H1 (cell line): ENCODE results near the gene SOBP. TPM values are rescaled to one million over a fixed set of nuclear protein-coding genes. Genes with fewer than 3 reads are reported as not detected.

Source experiments
- CTCF ChIA-PET: fragments of 300-600 bp; sonication (Branson Sonifier 250); formaldehyde crosslinking; loops from one replicate; lab custom pipeline; 2021; ENCODE audit not compliant: partially characterized antibody; lab: Charles Lee
- POLR2A ChIA-PET: fragments of 300-600 bp; sonication (Branson Sonifier 250); formaldehyde crosslinking; loops from one replicate; lab custom pipeline; 2021; ENCODE audit warnings: inconsistent platforms; ENCODE audit not compliant: partially characterized antibody; lab: Charles Lee
- DNase-seq, 2 experiments: peaks; one replicate each; pipeline versions ENCODE4 v3.0.0 to v3.0.0-alpha.2; 2010 to 2022; ENCODE audit warnings: low spot score in 2 of 2, low read depth in 1 of 2, mixed read lengths in 1 of 2
- FAIRE-seq: peaks from 2 replicates; lab custom pipeline; 2011; peaks lifted over from hg19 to GRCh38; lab: Jason Lieb, UNC
- H2AFZ ChIP-seq: 2 replicates; pipeline ENCODE4 v1.8.1; 2012; ENCODE audit warnings: low read length, inconsistent platforms
- H2AK5ac ChIP-seq: 2 replicates; pipeline ENCODE4 v1.6.1; 2013; ENCODE audit warnings: low read depth, low read length
- H2BK120ac ChIP-seq: replicated peaks from 2 replicates; pipeline ENCODE3; 2013; ENCODE audit warnings: low read depth, low read length, inconsistent platforms
- H2BK12ac ChIP-seq: 2 replicates; pipeline ENCODE4 v1.6.1; 2013; ENCODE audit warnings: low read depth, low read length
- H2BK15ac ChIP-seq: 2 replicates; pipeline ENCODE4 v1.6.1; 2013; ENCODE audit warnings: low read length
- H2BK20ac ChIP-seq: 2 replicates; pipeline ENCODE4 v1.6.1; 2013; ENCODE audit warnings: low read length
- H2BK5ac ChIP-seq: 2 replicates; pipeline ENCODE4 v1.6.1; 2013; ENCODE audit warnings: low read depth, low read length
- H3K14ac ChIP-seq: 2 replicates; pipeline ENCODE4 v1.6.1; 2013; ENCODE audit warnings: inconsistent platforms; ENCODE audit not compliant: insufficient read length
- H3K18ac ChIP-seq: 2 replicates; pipeline ENCODE4 v1.6.1; 2013; ENCODE audit warnings: low read length; ENCODE audit errors: extremely low read depth
- H3K23ac ChIP-seq: 2 replicates; pipeline ENCODE4 v1.6.1; 2013; ENCODE audit warnings: inconsistent platforms; ENCODE audit not compliant: insufficient read length
- H3K23me2 ChIP-seq: 2 replicates; pipeline ENCODE4 v1.6.1; 2013; ENCODE audit warnings: low read depth, low read length
- H3K27ac ChIP-seq: 2 replicates; pipeline ENCODE4 v1.6.1; 2011; ENCODE audit warnings: low read depth, low read length, inconsistent platforms
- H3K27me3 ChIP-seq, 4 experiments: replicated peaks in 1 of 4; 1 replicate in 1 of 4; 2 replicates in 3 of 4; pipeline versions ENCODE4 v1.6.1 to v1.8.1; 2011 to 2013; ENCODE audit warnings: low read length in 3 of 4, mild to moderate bottlenecking in 3 of 4, inconsistent platforms in 2 of 4, mixed read lengths in 2 of 4, moderate library complexity in 1 of 4; ENCODE audit not compliant: control insufficient read depth in 3 of 4, insufficient read depth in 3 of 4; ENCODE audit errors: extremely low read depth in 1 of 4
- H3K36me3 ChIP-seq, 4 experiments: 2 replicates each; pipeline versions ENCODE4 v1.6.1 to v1.8.1; 2011 to 2013; ENCODE audit warnings: mild to moderate bottlenecking in 4 of 4, low read length in 3 of 4, moderate library complexity in 2 of 4, control low read depth in 1 of 4, inconsistent platforms in 1 of 4; ENCODE audit not compliant: insufficient read depth in 4 of 4, control insufficient read depth in 2 of 4
- H3K4ac ChIP-seq: replicated peaks from 2 replicates; pipeline ENCODE3; 2013; ENCODE audit warnings: low read length, low read depth, mixed read lengths, inconsistent platforms; ENCODE audit not compliant: insufficient read length
- H3K4me1 ChIP-seq, 4 experiments: replicated peaks in 1 of 4; 1 replicate in 1 of 4; 2 replicates in 3 of 4; pipeline versions ENCODE4 v1.6.1 to v1.8.1; 2011 to 2013; ENCODE audit warnings: low read length in 3 of 4, inconsistent platforms in 2 of 4, mixed read lengths in 1 of 4; ENCODE audit not compliant: insufficient read depth in 4 of 4, control insufficient read depth in 3 of 4
- H3K4me2 ChIP-seq, 2 experiments: 2 replicates each; pipeline versions ENCODE4 v1.6.1 to v1.8.1; 2011 to 2013; ENCODE audit warnings: low read depth in 2 of 2, low read length in 2 of 2, control low read depth in 1 of 2, inconsistent platforms in 1 of 2, mild to moderate bottlenecking in 1 of 2; ENCODE audit not compliant: insufficient read depth in 1 of 2
- H3K4me3 ChIP-seq, 4 experiments: fragments of 200-600, 300-600 bp in 1 of 4; sonication (generic), shearing (Covaris generic), sonication (Bioruptor Twin) in 1 of 4; 2 replicates each; pipeline versions ENCODE4 v1.5.1 to v1.8.1; 2011 to 2016; ENCODE audit warnings: low read length in 4 of 4, low read depth in 3 of 4, control low read depth in 2 of 4, inconsistent platforms in 2 of 4, mild to moderate bottlenecking in 2 of 4, mixed read lengths in 1 of 4, moderate library complexity in 1 of 4; ENCODE audit not compliant: insufficient read depth in 2 of 4; ENCODE audit errors: extremely low read depth in 1 of 4
- H3K56ac ChIP-seq: replicated peaks from 2 replicates; pipeline ENCODE3; 2013; ENCODE audit warnings: low read depth, mild to moderate bottlenecking, mixed read lengths, low read length, inconsistent platforms; ENCODE audit not compliant: insufficient read length
- H3K79me1 ChIP-seq: 2 replicates; pipeline ENCODE4 v1.6.1; 2013; ENCODE audit warnings: low read depth, low read length, control low read depth
- H3K79me2 ChIP-seq, 2 experiments: 2 replicates each; pipeline versions ENCODE4 v1.6.1 to v1.8.1; 2012 to 2013; ENCODE audit warnings: low read length in 2 of 2, mild to moderate bottlenecking in 2 of 2, inconsistent platforms in 1 of 2; ENCODE audit not compliant: insufficient read depth in 2 of 2, control insufficient read depth in 1 of 2
- H3K9ac ChIP-seq, 4 experiments: replicated peaks in 1 of 4; 1 replicate in 1 of 4; 2 replicates in 3 of 4; pipeline versions ENCODE4 v1.6.1 to v1.8.1; 2011 to 2013; ENCODE audit warnings: low read depth in 3 of 4, low read length in 3 of 4, control low read depth in 2 of 4, mild to moderate bottlenecking in 2 of 4, moderate library complexity in 2 of 4, inconsistent platforms in 1 of 4; ENCODE audit errors: extremely low read depth in 1 of 4
- H3K9me3 ChIP-seq, 2 experiments: 2 replicates each; pipeline versions ENCODE4 v1.6.1 to v1.8.1; 2012 to 2013; ENCODE audit warnings: mild to moderate bottlenecking in 2 of 2, moderate library complexity in 2 of 2, control low read depth in 1 of 2, inconsistent platforms in 1 of 2, low read depth in 1 of 2, low read length in 1 of 2, mixed read lengths in 1 of 2; ENCODE audit not compliant: insufficient read depth in 2 of 2
- H4K20me1 ChIP-seq, 2 experiments: replicated peaks in 1 of 2; 2 replicates each; pipeline versions ENCODE3 to v1.8.1; 2011 to 2013; ENCODE audit warnings: inconsistent platforms in 2 of 2, low read length in 2 of 2, mild to moderate bottlenecking in 1 of 2; ENCODE audit not compliant: insufficient read depth in 2 of 2, control insufficient read depth in 1 of 2
- H4K5ac ChIP-seq: 2 replicates; pipeline ENCODE4 v1.6.1; 2013; ENCODE audit warnings: low read length, low read depth, mixed read lengths, inconsistent platforms; ENCODE audit not compliant: insufficient read length
- H4K8ac ChIP-seq: 2 replicates; pipeline ENCODE4 v1.8.0; 2013; ENCODE audit warnings: mild to moderate bottlenecking, moderate library complexity, low read length, inconsistent platforms; ENCODE audit not compliant: insufficient read depth; ENCODE audit errors: extremely low read depth
- H4K91ac ChIP-seq: replicated peaks from 2 replicates; pipeline ENCODE3; 2013; ENCODE audit warnings: low read length, mixed read lengths, inconsistent platforms; ENCODE audit not compliant: insufficient read length
- EZH2 ChIP-seq: fragments of 200-600 bp; sonication (generic); IDR thresholded peaks from 2 replicates; pipeline ENCODE4 v1.7.1; 2012; ENCODE audit warnings: low read depth, mild to moderate bottlenecking, moderate library complexity, low read length, inconsistent platforms; ENCODE audit not compliant: severe bottlenecking
- FOSL1 ChIP-seq: IDR thresholded peaks from 2 replicates; pipeline ENCODE4 v1.6.1; 2011; ENCODE audit warnings: mild to moderate bottlenecking, low read depth, low read length, moderate library complexity; ENCODE audit not compliant: insufficient read depth
- WGBS, 2 experiments: shearing (Covaris generic) in 1 of 2; methylation state at CpG; one replicate each; pipeline versions ENCODE4 v1.1.6 to v1.1.7; 2013 to 2015; ENCODE audit warnings: low lambda C conversion rate in 2 of 2, mixed read lengths in 2 of 2, inconsistent platforms in 1 of 2, low coverage in 1 of 2, missing lambda C conversion rate in 1 of 2; ENCODE audit not compliant: insufficient replicate concordance in 2 of 2, insufficient coverage in 1 of 2, insufficient read length in 1 of 2; ENCODE audit errors: extremely low coverage in 1 of 2, missing lambda C conversion rate in 1 of 2; 5-methylcytosine and 5-hydroxymethylcytosine counted together
- polyA plus RNA-seq, 7 experiments: library from polyadenylated mRNA; depleted of rRNA in 3 of 7; stranded (reverse) in 5 of 7; unstranded in 2 of 7; fragments of >200 nt in 5 of 7; fragments of 200-250 nt in 2 of 7; gene quantifications; 1 replicate in 5 of 7; 2 replicates in 1 of 7; 4 replicates in 1 of 7; pipeline versions ENCODE4 v1.2.1 to v1.2.3, GENCODE V29; 2011 to 2013; ENCODE audit warnings: missing spikeins in 2 of 7, mixed read lengths in 2 of 7
- total RNA-seq: library from RNA; stranded (reverse); fragmentation: NEBNext Ultra II Directional; extraction: Animal tissue kit (Norgen Biotek cat#: 25700); gene quantifications from 2 replicates; pipeline ENCODE4 v1.2.1, GENCODE V29; 2021
- TF ChIP-seq, protein P1 (sequence below): IDR thresholded peaks from 2 replicates; pipeline ENCODE4 v1.6.1; 2012; ENCODE audit warnings: low read length, inconsistent platforms

The SOBP gene
- total and polyA plus RNA-seq, 2 of the 8 experiments (the other 6 are each of a cell fraction or from before 2014, with no cell fraction given): 0.45 to 6.2 TPM

DNA sequence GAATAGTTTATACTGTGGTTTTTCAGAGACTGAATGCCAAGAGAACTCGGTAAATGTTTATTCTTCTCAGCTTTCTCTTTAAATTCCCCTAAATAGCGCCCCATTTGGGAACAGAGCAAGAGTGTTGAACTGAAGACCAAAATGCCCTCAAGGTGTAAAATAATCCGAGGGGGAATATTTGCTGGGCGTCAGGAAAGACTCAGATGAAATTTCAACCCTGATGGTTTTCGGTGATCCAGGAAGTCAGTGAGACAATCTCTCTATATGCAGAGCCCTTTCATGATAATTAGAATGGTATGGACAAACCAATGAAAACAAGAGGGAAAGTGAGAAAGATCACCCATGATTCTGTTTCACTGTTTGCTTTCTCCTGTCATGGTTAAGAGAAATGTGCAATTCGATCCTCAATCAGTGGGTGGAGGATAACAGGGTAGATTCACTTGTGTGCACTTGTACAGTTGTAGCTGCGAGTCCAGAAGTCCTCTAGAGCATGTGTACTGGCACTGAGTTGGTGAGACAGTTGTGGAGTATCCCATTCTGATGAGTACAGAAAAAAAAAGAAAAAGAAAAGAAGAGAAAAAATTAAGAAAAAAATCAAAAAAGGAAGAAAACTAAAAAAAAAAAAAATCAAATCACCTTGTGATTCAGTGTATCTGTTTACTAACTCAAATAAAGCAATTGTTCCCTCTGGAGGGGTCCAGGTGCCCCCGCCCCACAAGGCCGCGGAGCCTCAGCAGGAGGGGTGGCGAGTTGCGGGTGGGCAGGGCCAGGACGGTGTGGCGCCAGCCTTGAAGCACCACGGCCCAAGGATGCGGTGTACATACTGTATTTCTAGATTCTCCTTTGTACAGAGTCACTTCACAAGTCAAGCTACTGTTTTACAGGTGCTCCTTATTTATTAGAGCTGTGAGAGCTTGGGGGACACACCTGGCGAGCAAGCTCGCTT lies 169.3 kb downstream of the SOBP start:
- Histone ChIP-seq H3K4ac (no peak overlapping the region), H4K8ac (no peak overlapping the region; the same call in 1 of the 2 replicates), H3K27me3 (no peaks in the 10 kb centered on the region), H2BK5ac (no peak overlapping the region), H2BK12ac (no peak overlapping the region), H3K18ac (no peak overlapping the region), H3K23me2 (no peaks in the 10 kb centered on the region), H2BK120ac (no peak overlapping the region), H2BK15ac (no peak overlapping the region), H2AK5ac (no peak overlapping the region), H4K20me1 (no peaks in the 10 kb centered on the region), H3K4me1 (peaks cover 0 to 7% (median 6%) of the 10 kb centered on the region in 4 experiments; a peak in 4 of 7 replicates), H3K14ac (no peak overlapping the region), H3K79me2 (no peaks in the 10 kb centered on the region), H3K27ac (no peak overlapping the region), H3K36me3 (no peaks in the 10 kb centered on the region; a peak in 1 of 8 replicates), H3K9ac (no peak overlapping the region), H3K9me3 (no peaks in the 10 kb centered on the region), H3K23ac (no peak overlapping the region), H3K79me1 (no peaks in the 10 kb centered on the region), H2BK20ac (no peak overlapping the region), H4K91ac (no peak overlapping the region), H2AFZ (no peak overlapping the region), H3K4me2 (no peak overlapping the region), H4K5ac (no peak overlapping the region), H3K4me3 (no peak overlapping the region), H3K56ac (no peak overlapping the region)
- WGBS, 2 experiments: 90% methylated on average over 18 of the region's 18 CpGs; no CpG with 5 or more reads in 1 of the 2 experiments
- no peak for FAIRE-seq
- CTCF ChIA-PET: interaction anchor here (0.5 to 1.6 kb wide), 3 partner anchors 10 to 632 kb away, joined by 3 to 7 read pairs (median 3); no protein-coding TSS in a partner anchor
- DNase-seq: no peak
- POLR2A ChIA-PET: no interaction called here
- no peak for TF ChIP-seq EZH2
- TF ChIP-seq FOSL1: no peak
- TF ChIP-seq, protein P1, sequence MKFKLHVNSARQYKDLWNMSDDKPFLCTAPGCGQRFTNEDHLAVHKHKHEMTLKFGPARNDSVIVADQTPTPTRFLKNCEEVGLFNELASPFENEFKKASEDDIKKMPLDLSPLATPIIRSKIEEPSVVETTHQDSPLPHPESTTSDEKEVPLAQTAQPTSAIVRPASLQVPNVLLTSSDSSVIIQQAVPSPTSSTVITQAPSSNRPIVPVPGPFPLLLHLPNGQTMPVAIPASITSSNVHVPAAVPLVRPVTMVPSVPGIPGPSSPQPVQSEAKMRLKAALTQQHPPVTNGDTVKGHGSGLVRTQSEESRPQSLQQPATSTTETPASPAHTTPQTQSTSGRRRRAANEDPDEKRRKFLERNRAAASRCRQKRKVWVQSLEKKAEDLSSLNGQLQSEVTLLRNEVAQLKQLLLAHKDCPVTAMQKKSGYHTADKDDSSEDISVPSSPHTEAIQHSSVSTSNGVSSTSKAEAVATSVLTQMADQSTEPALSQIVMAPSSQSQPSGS: no peak
